Gastrocnemius medialis (tissue), 4 donors: ENCODE measurements around the gene PPP1R37.

Source experiments
- POLR2A ChIP-seq, 2 donors: fragments of 450-650 bp; IDR thresholded peaks; one replicate each; pipeline ENCODE4 v1.6.1; 2017; ENCODE audit warnings: antibody characterized with exemption in 2 of 2, mild to moderate bottlenecking in 2 of 2, moderate library complexity in 2 of 2
- TF ChIP-seq, protein P1 (sequence below), 5 experiments: fragments of 450-650 bp in 3 of 5; fragments of 200-600 bp in 2 of 5; sonication (generic) in 2 of 5; IDR thresholded peaks in 4 of 5; conservative IDR thresholded peaks in 1 of 5; 1 replicate in 4 of 5; 2 replicates in 1 of 5; pipeline ENCODE4 v1.5.1; 2016 to 2019; ENCODE audit warnings: antibody characterized with exemption in 5 of 5, mild to moderate bottlenecking in 3 of 5, moderate library complexity in 3 of 5

DNA sequence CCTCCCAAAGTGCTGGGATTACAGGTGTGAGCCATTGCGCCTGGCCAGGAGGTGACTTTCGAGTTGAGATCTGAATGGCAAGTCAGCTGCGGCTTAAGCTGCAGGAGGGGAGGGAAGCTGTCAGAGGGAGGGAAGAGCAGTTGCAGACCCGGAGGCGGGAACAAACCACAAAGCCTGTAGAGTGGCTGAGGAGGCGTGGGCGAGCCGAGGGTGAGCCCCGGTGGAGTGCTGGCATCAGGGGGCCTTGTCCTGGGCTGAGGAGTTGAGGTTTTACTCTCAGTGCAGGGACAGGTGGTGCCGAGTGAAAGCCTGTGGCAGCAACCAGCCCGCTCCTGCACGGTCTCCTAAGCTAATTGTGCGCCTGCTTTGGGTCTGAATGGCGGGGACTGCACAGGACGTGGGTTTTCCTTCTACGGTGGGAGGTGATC, 24.2 kb downstream of the PPP1R37 start:
- TF ChIP-seq, protein P1, sequence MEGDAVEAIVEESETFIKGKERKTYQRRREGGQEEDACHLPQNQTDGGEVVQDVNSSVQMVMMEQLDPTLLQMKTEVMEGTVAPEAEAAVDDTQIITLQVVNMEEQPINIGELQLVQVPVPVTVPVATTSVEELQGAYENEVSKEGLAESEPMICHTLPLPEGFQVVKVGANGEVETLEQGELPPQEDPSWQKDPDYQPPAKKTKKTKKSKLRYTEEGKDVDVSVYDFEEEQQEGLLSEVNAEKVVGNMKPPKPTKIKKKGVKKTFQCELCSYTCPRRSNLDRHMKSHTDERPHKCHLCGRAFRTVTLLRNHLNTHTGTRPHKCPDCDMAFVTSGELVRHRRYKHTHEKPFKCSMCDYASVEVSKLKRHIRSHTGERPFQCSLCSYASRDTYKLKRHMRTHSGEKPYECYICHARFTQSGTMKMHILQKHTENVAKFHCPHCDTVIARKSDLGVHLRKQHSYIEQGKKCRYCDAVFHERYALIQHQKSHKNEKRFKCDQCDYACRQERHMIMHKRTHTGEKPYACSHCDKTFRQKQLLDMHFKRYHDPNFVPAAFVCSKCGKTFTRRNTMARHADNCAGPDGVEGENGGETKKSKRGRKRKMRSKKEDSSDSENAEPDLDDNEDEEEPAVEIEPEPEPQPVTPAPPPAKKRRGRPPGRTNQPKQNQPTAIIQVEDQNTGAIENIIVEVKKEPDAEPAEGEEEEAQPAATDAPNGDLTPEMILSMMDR (IDR thresholded peaks at IDR 0.05 in 4 of 5, conservative IDR thresholded peaks at IDR 0.05 in 1 of 5) = no peak
- no peak for TF ChIP-seq POLR2A (IDR thresholded peaks at IDR 0.05)
